Effector CD4-positive, alpha-beta T cell (primary cell): ENCODE measurements around the gene HIGD2A.

ENCODE experiments used
- DNase-seq: peaks from one replicate; pipeline ENCODE4 v3.0.0-alpha.2; 2020

The HIGD2A gene

DNA sequence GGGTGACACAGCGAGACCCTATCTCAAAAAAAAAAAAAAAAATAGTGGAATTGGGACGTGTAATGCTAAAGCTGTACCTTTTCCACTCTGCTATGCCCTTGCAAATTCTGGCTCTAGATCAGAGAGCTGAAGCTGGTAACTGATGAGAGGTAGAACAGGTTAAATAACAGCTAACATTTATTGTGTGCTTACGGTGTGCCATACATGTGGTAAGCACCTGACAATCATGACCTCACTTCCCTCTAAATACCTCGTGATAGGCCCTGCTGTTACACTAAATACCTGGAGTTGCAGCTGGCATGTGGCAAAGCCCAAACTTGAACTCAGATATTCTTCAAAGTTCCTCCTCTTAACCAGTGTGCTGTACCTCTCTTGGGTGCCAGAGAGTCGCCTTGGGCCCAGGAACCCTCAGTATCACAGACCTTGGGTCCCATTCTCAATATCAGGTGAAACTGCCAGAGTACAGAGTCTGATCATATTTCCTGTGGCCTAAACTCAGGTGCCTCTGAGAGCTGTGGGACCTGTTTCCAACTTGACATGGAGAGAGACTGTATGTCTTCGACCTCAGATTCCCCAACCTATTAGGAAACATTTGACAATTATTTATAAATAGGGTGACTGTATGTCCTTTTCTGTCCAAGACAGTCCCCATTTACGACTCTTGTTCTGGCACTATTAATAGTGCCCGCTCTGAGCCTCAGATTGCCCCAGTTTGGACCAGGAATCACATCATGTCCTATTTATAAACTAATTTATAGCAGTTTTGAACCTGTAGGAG lies 18.4 kb upstream of the HIGD2A start:
- DNase-seq: no peak

DNA sequence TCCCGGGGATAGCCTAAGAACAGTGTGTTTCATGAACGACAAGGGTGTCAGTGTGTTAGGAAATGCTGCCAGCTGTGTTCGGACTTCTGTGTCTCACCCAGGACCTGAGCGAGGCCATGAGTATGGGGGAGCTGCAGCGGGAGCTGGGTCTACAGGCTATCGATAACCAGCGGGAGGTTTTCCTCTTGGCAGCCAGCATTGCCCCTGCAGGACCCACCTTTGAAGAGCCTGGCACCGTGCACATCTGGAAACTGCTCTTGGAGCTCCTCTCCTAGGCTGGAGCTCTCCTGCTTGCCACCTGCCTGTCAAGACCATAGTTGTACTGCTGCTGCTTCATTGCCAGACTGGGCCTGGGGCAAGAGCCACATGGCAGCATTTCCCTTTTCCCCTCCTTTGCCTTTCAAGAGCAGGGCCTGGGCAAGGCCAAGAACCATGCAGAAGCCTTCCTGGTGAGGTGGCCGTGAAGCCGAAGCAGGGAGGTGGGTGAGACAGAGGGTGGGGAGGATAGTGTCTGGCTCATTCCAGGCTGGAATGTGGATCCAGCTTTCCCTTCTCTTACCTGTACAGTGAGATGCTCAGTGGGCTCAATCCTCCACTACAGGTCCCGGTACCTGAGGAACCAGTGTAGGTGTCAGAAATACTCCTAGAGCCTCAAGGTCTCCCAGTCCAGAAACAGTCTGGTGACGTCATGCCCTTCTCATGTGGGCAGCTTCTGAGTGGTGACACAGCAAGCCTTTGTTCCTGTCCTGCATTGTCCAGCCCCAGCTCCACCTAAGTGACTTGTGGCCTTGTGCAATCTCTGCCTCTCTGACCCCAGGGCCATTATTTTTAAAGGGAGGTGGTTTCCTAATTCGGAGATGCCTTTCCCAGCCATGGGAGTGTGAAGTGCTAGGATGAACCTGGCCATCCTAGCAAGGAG lies 16.7 kb upstream of the HIGD2A start:
- DNase-seq: no peak

GRCh38 chr5:176373100-176373818 lies 15.3 kb upstream of the HIGD2A start:
- no peak for DNase-seq

GRCh38 chr5:176379881-176380280 lies 8.7 kb upstream of the HIGD2A start:
- DNase-seq: no peak

GRCh38 chr5:176381423-176381822 lies 7.1 kb upstream of the HIGD2A start:
- no peak for DNase-seq

- no peak for DNase-seq
Observed at GRCh38 chr5:176381979-176382378, 6.6 kb upstream of the HIGD2A start.

GRCh38 chr5:176382721-176383120 lies 5.8 kb upstream of the HIGD2A start:
- DNase-seq: no peak

DNA sequence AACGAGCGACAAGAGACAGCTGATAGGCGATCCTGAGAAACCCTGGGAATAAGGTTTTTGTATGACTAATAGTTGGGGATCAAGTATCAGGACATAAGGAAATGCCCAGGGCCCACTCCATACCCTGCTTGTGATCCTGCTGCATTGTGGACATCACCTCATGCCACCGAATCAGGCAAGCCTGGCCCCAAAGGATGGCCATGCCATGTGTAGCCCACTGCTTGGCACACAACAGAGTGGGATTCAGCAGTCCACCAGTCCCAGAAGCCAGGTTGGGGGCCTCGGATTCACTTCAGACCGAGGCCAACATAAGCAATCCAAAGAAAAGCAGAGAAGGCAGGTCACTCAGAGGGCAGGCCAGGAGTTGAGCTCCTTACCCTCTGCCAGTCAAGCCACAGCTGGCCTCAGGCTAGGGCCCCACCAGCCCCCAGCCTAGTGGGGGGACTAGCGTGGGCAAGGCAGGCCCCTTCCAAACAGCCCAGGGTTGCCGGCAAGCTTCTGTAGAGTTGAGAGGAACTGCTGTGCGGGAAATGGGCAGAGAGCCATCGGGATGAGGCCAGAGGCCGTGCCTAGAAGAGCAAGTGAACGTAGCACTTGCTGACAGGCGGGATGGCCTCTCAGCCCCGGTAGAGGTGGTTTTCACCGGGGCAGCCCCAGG lies 5.2 kb upstream of the HIGD2A start:
- DNase-seq: no peak

DNA sequence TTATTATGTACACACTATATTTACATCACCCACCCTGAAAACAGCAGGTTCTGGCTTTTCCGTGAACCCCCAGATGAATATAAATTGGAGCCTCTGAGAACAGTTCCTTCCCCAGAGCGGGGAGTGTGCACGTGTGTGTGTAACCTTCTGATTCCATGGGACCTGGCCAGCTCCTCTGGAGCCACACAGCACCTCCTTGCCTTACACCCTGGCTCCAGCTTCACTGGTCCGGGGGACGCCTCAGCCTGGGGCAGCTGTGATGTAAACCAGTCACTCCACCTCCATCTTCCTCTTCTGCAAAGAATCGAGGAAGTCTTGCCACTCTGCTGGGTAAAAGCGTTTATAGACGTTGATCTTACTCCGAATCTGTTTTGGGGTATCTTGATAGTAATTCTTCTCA lies 4.6 kb upstream of the HIGD2A start:
- no peak for DNase-seq

DNA sequence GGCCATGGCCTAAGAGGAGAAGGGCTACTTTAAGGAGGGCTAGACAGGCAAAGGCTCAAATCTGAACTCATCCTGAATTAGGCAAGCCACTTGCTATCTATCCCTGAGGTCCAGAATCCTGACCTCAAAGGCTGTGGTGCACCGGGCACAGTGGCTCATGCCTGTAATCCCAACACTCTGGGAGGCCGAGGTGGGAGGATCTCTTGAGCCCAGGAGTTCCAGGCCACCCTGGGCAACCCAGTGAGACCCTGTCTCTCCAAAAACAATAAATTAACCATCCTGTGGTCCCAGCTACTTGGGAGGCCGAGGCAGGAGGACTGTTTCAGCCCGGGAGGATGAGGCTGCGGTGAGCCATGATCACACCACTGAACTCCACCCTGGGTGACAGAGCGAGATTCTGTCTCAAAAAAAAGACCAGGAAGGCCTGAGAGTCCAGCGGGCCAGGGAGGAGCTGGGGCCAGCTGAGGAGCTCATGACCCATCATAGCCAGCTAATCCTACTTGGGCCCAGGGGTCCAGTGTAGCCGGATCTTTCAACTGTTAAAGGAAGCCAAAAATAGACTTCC lies 4.1 kb upstream of the HIGD2A start:
- DNase-seq: no peak

DNA sequence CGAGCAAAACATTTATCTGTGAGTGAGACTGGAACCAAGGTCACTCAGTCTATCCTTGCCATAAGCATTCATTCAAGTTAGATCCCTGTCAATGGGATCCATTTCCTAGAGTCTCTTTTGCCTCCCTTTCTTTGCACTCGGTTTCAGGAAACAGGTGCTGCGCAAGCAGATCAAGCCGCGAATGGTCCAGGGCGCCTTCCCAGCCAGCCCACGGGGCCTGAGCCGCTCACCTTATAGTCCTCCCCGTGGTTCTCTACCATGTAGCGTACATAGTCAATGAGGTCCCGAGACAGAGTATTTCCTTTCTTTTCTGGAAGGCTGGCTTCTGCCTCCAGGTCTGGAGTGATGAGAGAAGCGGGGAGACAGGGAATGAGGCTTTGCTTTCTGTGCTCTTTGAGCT lies 3.6 kb upstream of the HIGD2A start:
- DNase-seq: no peak

DNA sequence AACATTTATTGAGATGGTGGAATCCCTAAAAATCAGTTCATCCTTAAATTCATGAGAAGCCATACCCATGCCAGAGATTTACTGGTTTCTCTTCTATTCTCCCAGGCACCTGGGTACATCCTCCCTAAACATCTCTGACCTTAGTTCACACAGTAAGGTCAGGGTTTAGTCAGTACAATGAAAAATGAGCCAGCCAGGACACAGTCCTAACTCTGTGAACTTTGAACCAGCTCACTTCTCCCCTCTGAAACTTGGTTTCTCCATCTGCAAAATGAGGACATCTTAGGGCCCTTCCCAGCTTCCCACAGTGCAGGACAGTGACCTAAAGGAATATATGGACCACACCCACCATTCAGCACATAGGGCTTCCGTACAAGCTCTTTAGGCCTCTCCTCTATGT lies 2.1 kb upstream of the HIGD2A start:
- DNase-seq: no peak

GRCh38 chr5:176387384-176387925 lies 1.1 kb upstream of the HIGD2A start:
- no peak for DNase-seq

DNA sequence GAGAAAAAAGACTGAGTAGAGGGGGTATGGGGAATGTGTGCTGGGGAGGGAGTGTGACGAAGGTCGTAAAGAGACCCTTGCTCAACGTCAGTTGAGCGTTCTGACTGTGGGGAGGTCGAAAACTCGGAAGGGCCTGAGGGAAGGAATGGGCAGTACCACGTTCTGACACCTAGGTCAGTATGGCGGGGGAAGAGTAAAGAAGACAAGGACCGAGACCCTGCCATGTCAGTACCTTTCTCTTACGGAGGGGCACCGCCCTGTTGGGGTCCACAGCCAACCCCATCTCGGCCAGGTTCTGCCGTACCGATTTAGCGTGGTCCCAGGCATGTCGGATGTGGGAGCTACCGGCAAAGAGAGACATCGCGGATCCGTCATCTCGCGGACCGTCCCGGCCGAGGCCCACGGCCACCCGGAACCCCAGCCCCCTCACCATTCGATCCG lies 528 bp upstream of the HIGD2A start:
- DNase-seq: no peak

DNA sequence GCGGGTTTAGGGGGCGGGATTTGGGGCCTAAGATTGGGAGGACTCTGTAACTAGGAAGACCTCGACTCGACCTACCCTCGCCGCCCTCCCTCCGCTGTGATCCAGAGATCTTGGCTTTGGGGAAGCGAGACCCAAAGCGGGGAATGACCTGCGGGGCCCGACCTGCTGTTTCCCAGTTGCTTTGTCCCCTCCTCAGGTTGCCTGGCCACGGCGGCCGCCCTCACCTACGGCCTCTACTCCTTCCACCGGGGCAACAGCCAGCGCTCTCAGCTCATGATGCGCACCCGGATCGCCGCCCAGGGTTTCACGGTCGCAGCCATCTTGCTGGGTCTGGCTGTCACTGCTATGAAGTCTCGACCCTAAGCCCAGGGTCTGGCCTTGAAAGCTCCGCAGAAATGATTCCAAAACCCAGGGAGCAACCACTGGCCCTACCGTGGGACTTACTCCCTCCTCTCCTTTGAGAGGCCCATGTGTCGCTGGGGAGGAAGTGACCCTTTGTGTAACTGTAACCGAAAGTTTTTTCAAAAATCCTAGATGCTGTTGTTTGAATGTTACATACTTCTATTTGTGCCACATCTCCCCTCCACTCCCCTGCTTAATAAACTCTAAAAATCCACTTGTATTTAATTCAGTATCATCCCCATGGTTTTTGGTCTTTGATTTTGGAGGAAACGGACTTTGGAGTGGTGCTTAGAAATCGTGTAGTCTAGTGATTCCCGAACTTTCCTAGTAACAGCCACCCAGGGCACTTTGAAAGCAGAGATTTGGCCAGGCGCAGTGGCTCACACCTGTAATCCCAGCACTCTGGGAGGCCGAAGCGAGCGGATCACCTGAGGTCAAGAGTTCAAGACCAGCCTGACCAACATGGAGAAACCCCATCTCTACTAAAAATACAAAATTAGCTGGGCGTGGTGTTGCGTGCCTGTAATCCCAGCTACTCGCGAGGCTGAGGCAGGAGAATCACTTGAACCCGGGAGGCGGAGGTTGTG lies 878 bp downstream of the HIGD2A start:
- DNase-seq: no peak

DNA sequence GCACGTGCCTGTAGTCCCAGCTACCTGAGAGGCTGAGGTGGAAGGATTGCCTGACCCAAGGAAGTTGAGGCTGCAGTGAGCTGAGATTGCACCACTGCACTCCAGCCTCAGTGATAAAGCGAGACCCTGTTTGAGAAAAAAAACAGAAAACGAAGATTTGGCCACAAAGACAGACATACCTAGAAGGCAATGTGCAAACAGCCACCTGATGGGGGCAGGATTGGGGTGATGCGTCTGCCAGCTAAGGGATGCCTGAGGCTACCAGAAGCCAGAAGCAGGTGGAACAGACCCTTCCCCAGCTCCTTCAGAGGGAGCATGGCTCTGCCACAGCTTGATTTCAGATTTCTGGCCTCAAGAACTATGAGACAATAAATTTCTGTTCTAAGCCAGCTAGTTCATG lies 2.9 kb downstream of the HIGD2A start:
- no peak for DNase-seq

DNA sequence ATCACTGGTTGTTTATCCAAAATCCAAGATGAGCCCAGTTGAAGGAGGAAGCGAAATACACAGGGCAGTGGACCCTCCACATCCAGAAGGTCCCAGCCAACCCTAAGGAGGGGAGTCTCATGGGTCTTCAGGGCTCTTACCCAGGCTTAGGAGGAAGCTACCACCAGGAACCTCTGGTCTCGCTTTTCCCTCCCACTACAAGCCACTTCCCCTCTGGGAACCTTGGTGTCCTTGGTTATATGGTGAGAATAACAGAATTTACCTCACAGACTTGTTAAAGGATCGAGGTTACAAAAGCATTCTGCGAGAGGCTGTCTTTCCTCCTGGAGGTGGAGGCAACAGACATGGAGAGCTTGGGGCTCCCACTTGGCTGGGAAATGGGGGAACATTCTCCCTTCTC lies 3.4 kb downstream of the HIGD2A start:
- DNase-seq: no peak

GRCh38 chr5:176392526-176392925 lies 4.0 kb downstream of the HIGD2A start:
- DNase-seq: no peak

DNA sequence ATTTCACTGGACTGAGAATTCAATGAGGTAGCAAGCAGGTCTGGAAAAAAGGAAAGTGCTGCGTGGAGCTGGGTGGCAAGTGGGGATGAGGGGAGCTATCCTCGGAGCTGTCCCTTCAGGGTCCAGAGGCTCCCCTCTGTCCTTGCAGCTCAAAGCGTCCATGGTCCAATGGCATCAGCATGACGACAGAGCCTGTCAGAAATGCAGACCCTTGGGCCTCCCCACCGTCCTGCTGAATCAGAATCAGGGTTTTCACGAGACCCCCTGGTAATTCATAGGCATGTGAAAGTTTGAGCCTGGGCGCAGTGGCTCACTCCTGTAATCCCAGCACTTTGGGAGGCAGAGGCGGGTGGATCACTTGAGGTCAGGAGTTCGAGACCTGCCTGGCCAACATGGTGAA lies 5.5 kb downstream of the HIGD2A start:
- DNase-seq: no peak

DNA sequence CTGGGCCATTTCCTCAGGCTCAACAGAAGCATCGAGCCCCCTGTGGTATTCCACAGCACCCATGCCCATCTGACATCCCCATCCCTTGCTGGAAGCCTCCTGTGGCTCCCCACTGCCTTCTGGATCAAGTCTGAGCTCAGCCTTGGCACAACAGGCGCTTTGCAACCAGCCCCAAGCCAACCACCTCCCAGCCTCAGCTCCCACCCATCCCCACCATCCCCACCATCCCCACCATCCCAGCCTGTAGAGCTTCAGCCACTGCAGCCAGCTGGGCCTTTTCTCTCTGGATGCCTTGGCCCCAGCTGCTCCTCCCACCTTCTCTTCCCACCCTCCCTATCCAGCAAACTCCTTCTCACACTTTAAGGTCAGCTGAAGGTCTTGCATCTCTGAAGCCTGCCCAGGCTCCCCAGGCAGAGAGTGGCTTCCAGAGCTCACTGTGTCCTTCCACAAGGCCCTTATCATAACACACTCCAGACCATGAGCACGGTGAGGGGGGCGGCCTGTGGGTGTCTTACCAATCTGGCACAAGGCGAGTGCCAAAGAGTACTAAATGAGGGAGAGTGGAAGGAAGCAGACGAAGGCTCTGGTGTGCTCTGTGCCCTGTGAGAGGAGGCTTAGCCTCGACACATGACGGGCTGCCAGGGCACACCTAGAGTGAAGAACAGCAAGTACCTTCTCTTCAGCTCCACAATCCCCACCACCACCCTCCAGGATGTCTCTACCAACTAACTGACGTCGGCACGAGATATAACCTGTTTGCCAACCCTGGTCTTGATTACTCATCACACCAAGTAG lies 6.5 kb downstream of the HIGD2A start:
- DNase-seq: no peak
